HepG2 (cell line): ENCODE results near the gene PLPPR4. TPM values are rescaled to one million over a fixed set of nuclear protein-coding genes. Genes with fewer than 3 reads are reported as not detected.

ENCODE experiments used
- ARID5B ChIP-seq: IDR thresholded peaks from 2 replicates; pipeline ENCODE4 v1.4.0; 2020; ENCODE audit warnings: mild to moderate bottlenecking, missing genetic modification reagents
- BCL3 ChIP-seq: sonication (generic); formaldehyde crosslinking; IDR thresholded peaks from 2 replicates; pipeline ENCODE4 v1.5.1; 2020; ENCODE audit warnings: mild to moderate bottlenecking, missing genetic modification reagents, moderate library complexity
- CCAR2 ChIP-seq: fragments of 200-400 bp; formaldehyde crosslinking; optimal IDR thresholded peaks from 2 replicates; pipeline ENCODE3; 2018; ENCODE audit warnings: low read depth, mild to moderate bottlenecking, low read length, moderate library complexity
- CEBPZ ChIP-seq: IDR thresholded peaks from 2 replicates; pipeline ENCODE4 v1.6.1; 2012; ENCODE audit warnings: low read length, improper control_type of control experiment
- NCOA1 ChIP-seq: sonication (generic); formaldehyde crosslinking; IDR thresholded peaks from 2 replicates; pipeline ENCODE4 v1.9.0; 2021; ENCODE audit warnings: missing genetic modification reagents
- POLR2AphosphoS2 ChIP-seq: IDR thresholded peaks from 2 replicates; pipeline ENCODE4 v1.6.1; 2011; ENCODE audit warnings: low read depth, low read length, improper control_type of control experiment
- PTBP1 ChIP-seq: fragments of 200-400 bp; formaldehyde crosslinking; IDR thresholded peaks from 2 replicates; pipeline ENCODE4 v1.6.1; 2018; ENCODE audit warnings: low read length, low read depth; ENCODE audit not compliant: poor library complexity, severe bottlenecking
- ZNF124 ChIP-seq: sonication (generic); formaldehyde crosslinking; IDR thresholded peaks from 2 replicates; pipeline ENCODE4 v1.4.0; 2020; ENCODE audit warnings: missing genetic modification reagents
- ZNF17 ChIP-seq: sonication (generic); formaldehyde crosslinking; IDR thresholded peaks from 2 replicates; pipeline ENCODE4 v1.5.0; 2020; ENCODE audit warnings: mild to moderate bottlenecking, missing genetic modification reagents
- ZNF292 ChIP-seq: sonication (generic); formaldehyde crosslinking; IDR thresholded peaks from 2 replicates; pipeline ENCODE4 v1.8.1; 2022; ENCODE audit warnings: mild to moderate bottlenecking, low read depth, missing genetic modification reagents, borderline replicate concordance
- ZNF513 ChIP-seq: sonication (generic); formaldehyde crosslinking; conservative IDR thresholded peaks from 2 replicates; pipeline ENCODE4 v1.5.0; 2020; ENCODE audit warnings: missing genetic modification reagents
- polyA plus RNA-seq, 8 experiments: library from polyadenylated mRNA; depleted of rRNA in 3 of 8; stranded (reverse) in 7 of 8; unstranded in 1 of 8; fragments of >200 nt; fragmentation: Illumina TruSeq in 4 of 8; extraction: Trizol in 4 of 8; gene quantifications; 2 replicates each; pipeline versions ENCODE4 v1.2.1 to v1.2.3, GENCODE V29; 2011 to 2016; ENCODE audit warnings: low read depth in 4 of 8, missing spikeins in 1 of 8, mixed read lengths in 1 of 8; ENCODE audit not compliant: insufficient read depth in 1 of 8
- total RNA-seq, 5 experiments: library from RNA; depleted of rRNA; stranded (reverse); fragments of >200 nt; fragmentation: Illumina TruSeq; extraction: Trizol; gene quantifications; 2 replicates each; pipeline ENCODE4 v1.2.3, GENCODE V29; 2016; ENCODE audit warnings: low read depth in 1 of 5

Gene PLPPR4
- total and polyA plus RNA-seq, 2 of the 13 experiments (the other 11 are each of a cell fraction or from before 2014, with no cell fraction given), result not detected

- no peak for TF ChIP-seq ARID5B (CRISPR knock-in tag)
- no peak for TF ChIP-seq ZNF292
- TF ChIP-seq CCAR2, result no peak
- TF ChIP-seq ZNF124 (CRISPR knock-in tag), result no peak
- TF ChIP-seq POLR2AphosphoS2, result no peak
- TF ChIP-seq NCOA1 (CRISPR knock-in tag), result no peak
- no peak for TF ChIP-seq CEBPZ
- TF ChIP-seq ZNF513, result no peak
- no peak for TF ChIP-seq PTBP1
- TF ChIP-seq BCL3 (CRISPR knock-in tag), result no peak
- TF ChIP-seq ZNF17 (CRISPR knock-in tag), result no peak
Measured at GRCh38 chr1:99306056-99306455, 41.8 kb downstream of the PLPPR4 start (continued).
